Measurements from ENCODE around the gene ISL2.
"Not testable (repeated sequence)": the region's sequence is repeated elsewhere in the genome, so short reads cannot be mapped to it uniquely, and the experiment has no call there.

Gene ISL2

DNA sequence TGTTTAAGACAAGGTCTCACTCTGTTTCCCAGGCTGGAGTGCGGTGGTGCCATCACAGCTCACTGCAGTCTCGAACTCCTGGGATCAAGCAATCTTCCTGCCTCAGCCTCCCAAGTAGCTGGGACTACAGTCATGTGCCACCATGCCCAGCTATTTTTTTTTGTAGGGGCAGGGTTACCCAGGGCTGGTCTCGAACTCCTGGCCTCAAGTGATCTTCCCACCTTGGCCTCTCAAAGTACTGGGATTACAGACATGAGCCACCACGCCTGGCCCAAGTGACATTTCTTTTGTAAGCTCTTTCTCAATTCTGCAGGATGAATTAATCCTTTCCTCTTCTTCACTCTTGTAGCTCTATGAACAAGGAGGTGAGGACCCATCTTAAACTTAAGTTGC is 23.4 kb upstream of the ISL2 start:
- H3K4me1 Mint-ChIP-seq = peaks cover 16 to 36% of the 10 kb centered on the region in 2 donors
- DNase-seq; H3K9me3 Mint-ChIP-seq; H3K4me3 Mint-ChIP-seq; ATAC-seq (replicated peaks); H3K36me3 Mint-ChIP-seq; H3K27me3 Mint-ChIP-seq; H3K27ac Mint-ChIP-seq: not testable (repeated sequence)

DNA sequence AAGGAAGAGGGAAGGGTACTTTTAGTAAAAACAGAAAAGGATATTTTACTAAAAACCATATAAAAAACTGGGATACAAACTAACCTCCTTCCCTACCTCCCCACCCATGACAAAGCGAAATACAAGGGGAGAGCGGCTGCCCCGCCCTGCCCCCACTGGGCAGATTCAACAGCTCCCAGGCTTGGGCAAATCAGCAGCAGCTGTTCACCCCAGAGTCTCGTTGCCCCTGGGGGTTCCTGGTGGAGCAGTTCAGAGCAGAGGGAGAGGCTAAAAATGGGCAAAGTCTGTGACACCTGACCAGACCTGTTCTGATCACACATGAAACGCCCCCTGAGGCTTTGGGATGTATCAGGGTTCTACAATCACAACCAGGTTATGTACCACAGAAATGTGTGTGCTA is 22.8 kb upstream of the ISL2 start:
- H3K9me3 Mint-ChIP-seq = no peaks in the 10 kb centered on the region
- no peak overlapping the region for H3K27ac Mint-ChIP-seq
- ATAC-seq (replicated peaks) = no peak
- peaks cover 0 to 8% of the 10 kb centered on the region in 2 donors for H3K36me3 Mint-ChIP-seq
- H3K4me1 Mint-ChIP-seq = peaks cover 13 to 30% of the 10 kb centered on the region in 2 donors
- no peak overlapping the region for H3K4me3 Mint-ChIP-seq
- peaks cover 4 to 7% of the 10 kb centered on the region in 2 donors for H3K27me3 Mint-ChIP-seq
- DNase-seq = no peak

DNA sequence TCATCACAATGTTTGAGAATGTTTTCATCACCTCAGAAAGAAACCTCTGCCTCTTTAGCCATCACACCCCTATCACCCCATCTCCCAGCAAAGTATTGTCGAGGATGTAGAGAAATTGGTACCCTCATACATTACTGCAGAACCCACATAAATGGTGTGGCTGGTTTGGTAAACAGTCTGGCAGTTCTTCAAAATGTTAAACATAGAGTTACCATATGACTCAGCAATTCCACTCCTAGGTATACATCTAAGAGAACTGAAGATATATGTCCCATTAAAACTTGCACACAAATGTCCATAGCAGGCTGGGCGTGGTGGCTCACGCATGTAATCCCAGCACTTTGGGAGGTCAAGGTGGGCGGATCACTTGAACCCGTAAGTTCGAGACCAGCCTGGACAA is 16.6 kb upstream of the ISL2 start:
- no peaks in the 10 kb centered on the region for H3K36me3 Mint-ChIP-seq
- no peak for DNase-seq
- no peaks in the 10 kb centered on the region for H3K9me3 Mint-ChIP-seq
- H3K4me3 Mint-ChIP-seq = no peak overlapping the region
- no peak overlapping the region for H3K27ac Mint-ChIP-seq
- ATAC-seq (replicated peaks) = no peak
- peaks cover 34 to 55% of the 10 kb centered on the region in 2 donors for H3K27me3 Mint-ChIP-seq
- peaks cover 3 to 6% of the 10 kb centered on the region in 2 donors for H3K4me1 Mint-ChIP-seq

DNA sequence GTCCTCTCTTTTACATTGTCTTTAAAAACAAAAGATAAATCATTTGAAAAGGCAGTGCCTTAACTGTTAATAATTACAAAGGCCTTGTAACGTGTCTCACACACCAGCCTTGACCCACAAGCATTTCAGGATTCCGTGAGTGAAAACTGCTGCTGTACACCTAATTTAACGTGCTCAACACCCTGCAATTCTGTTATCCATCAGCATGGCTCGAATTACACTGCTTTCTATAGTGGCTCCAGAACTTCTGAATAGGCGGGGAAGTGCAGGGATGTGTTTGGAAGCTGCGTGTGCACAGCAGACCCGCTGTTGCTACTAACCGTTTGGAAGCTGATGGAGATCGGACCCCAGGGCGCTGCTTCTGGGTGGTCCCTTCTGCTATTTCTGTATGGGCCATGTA is 15.4 kb upstream of the ISL2 start:
- ATAC-seq (replicated peaks) = no peak
- no peaks in the 10 kb centered on the region for H3K9me3 Mint-ChIP-seq
- peaks cover 3 to 6% of the 10 kb centered on the region in 2 donors for H3K4me1 Mint-ChIP-seq
- no peak overlapping the region for H3K27ac Mint-ChIP-seq
- no peaks in the 10 kb centered on the region for H3K36me3 Mint-ChIP-seq
- DNase-seq = no peak
- no peak overlapping the region for H3K4me3 Mint-ChIP-seq
- peaks cover 33 to 49% of the 10 kb centered on the region in 2 donors for H3K27me3 Mint-ChIP-seq

DNA sequence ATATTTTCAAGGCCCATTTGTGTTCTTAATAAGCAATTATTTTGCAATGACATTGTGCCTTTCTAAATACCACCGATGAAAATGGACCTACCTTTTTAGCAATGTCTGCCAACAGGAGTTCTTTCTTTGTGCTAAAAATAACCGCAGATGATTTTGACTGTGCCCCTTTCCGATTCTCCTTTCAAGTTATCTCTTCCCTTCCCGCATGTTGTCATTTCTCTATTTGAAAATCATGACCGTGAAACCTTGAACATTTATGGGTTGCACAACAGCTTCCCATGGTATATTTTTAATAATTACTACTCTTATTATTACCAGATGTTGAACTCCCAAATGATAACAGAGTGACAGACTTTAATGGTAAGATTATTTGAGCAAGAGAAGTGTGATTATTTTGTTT is 15.0 kb upstream of the ISL2 start:
- Mint-ChIP-seq H3K36me3 (no peaks in the 10 kb centered on the region), H3K4me1 (peaks cover 3 to 6% of the 10 kb centered on the region in 2 donors), H3K27me3 (peaks cover 34 to 50% of the 10 kb centered on the region in 2 donors), H3K9me3 (no peaks in the 10 kb centered on the region), H3K4me3 (no peak overlapping the region), H3K27ac (no peak overlapping the region)
- DNase-seq = no peak
- no peak for ATAC-seq (replicated peaks)

DNA sequence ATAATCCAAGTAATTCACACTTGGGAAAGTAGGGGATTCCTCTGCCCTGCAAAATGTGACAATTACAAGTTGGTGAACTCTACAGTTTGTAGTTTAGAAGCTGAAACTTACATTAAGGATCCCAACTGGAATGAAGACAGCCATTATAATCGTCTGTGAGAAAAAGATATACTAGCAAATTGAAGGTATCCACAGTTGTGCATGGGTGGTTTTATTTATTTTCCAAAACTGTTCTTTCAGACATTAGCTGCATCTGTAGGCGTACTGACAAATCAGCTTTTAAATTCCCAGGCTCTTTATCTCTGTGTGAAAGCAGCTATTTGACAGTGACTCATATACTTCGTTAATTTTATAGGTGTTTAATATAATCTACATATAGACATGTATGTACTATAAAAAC is 12.5 kb upstream of the ISL2 start:
- no peak for DNase-seq
- no peak for ATAC-seq (replicated peaks)
- Mint-ChIP-seq H3K4me3 (no peak overlapping the region), H3K27ac (no peak overlapping the region), H3K9me3 (no peaks in the 10 kb centered on the region), H3K27me3 (peaks cover 39 to 57% of the 10 kb centered on the region in 2 donors), H3K4me1 (peaks cover 3 to 6% of the 10 kb centered on the region in 2 donors), H3K36me3 (no peaks in the 10 kb centered on the region)

DNA sequence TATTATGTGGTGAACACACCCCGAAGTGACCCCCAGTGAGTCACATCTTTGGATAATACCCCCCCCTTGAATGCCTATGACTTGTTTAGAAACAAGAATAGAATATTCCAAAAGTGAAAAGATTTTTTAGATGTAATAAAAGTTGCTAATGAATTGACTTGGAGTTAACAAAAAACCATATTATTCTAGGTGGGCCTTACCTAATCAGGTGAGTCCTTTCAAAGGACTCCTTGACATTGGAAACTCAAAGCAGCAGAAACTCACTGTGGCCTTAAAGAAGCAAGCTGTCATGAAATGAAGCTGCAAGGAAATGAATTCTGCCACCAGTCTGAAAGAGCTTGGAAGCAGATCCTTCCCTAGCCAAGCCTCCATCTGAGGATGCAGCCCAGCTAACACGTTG is 10.9 kb upstream of the ISL2 start:
- Mint-ChIP-seq H3K9me3 (no peaks in the 10 kb centered on the region), H3K27ac (no peak overlapping the region), H3K36me3 (no peaks in the 10 kb centered on the region), H3K4me1 (no peaks in the 10 kb centered on the region), H3K27me3 (peaks cover 38 to 55% of the 10 kb centered on the region in 2 donors), H3K4me3 (no peak overlapping the region)
- ATAC-seq (replicated peaks) (no peak), DNase-seq (no peak)

DNA sequence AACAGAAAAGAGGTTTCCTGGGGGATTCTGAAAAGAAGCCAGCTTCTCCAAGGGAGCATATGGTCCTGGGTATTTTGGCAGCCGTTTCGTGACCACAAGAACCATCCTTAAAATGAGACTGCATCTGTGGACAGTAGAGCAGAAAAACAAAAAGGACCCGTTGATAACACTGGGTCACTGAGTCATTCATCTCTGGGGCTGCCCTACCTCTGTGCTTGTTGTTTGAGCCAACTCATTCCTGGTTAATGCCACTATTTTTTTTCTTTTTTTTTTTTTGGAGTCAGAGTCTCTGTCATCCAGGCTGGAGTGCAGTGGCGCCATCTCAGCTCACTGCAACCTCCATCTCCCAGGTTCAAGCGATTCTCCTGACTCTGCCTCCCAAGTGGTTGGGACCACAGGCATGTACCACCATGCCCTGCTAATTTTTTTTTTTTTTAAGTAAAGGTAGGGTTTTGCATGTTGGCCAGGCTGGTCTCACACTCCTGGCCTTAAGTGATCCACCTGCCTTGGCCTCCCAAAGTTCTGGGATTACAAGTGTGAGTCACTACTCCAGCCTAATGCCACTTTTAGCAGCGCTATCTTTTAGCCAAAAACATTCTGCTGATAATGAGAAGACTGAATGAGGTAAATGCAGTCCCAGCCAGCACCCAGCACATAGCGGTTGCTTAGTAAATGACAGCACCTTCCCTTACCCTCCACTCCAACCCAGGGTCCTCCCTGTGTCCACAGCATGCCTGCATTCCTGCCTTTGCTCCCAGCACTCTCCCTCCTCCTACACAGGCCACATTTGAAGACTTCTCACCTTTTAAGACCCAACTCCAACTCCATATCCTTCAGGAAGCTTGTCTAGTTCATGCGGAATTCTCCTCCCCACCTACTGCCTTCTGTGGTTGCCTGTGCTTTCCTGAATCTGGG is 9.1 kb upstream of the ISL2 start:
- H3K27me3 Mint-ChIP-seq = peaks cover 42 to 43% of the 10 kb centered on the region in 2 donors
- no peak for ATAC-seq (replicated peaks)
- no peak overlapping the region for H3K27ac Mint-ChIP-seq

DNA sequence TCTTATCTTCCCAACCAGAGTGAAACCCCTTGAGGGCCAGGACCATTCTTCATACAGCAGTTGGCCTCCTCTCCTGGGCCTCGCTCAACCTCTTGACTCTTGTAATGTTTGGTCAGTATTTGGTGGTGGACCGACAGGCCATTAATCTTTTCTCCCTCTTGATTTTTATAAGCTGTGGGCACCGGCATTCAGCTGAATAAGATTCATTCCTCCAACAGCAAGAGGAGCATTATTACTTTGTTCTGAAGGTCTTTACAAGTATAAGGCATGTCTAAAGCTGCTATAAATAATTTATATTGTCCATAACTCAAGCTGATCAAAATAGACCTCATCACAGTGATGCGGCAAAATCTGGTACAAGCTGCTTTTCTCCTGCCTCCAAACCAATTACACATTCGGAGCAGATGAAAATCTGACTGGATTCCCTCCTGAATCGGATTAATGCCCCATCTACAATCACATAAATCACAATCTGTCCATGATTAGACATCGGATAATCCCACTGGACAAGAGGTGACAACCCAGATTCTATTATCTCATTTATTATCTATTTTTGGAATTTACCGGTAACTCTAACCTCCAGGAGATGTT is 8.4 kb upstream of the ISL2 start:
- Mint-ChIP-seq H3K27ac (no peak overlapping the region), H3K9me3 (no peaks in the 10 kb centered on the region), H3K4me3 (no peak overlapping the region), H3K27me3 (peaks cover 43 to 45% of the 10 kb centered on the region in 2 donors), H3K36me3 (no peaks in the 10 kb centered on the region), H3K4me1 (no peaks in the 10 kb centered on the region)
- no peak for ATAC-seq (replicated peaks)
- no peak for DNase-seq

More for the DNA sequence above, 9.1 kb upstream of the ISL2 start:
- Mint-ChIP-seq H3K4me3 (no peak overlapping the region), H3K9me3 (no peaks in the 10 kb centered on the region), H3K36me3 (no peaks in the 10 kb centered on the region), H3K4me1 (no peaks in the 10 kb centered on the region)
- DNase-seq = no peak

DNA sequence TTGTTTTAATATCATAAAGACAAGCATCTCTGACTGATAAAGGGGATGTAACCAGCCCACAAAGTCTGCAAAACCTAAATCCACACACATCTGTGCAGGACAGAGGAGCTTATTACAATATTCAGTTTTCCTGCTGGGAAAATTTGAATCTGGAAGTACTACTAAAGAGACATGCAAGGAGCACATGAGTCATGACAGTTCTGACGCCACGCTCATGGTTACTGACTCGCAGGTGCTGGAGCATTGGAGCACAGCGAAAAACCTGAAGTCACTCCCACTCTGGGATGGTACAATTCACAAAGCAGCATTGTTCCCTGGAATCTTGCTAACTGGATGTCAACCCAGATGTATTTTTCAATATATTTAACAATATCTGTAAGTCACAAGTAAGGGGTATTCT is 7.6 kb upstream of the ISL2 start:
- H3K9me3 Mint-ChIP-seq = no peaks in the 10 kb centered on the region
- H3K4me1 Mint-ChIP-seq = no peaks in the 10 kb centered on the region
- DNase-seq = no peak
- no peak overlapping the region for H3K27ac Mint-ChIP-seq
- peaks cover 41% of the 10 kb centered on the region in 2 donors for H3K27me3 Mint-ChIP-seq
- ATAC-seq (replicated peaks) = no peak
- H3K4me3 Mint-ChIP-seq = no peak overlapping the region
- H3K36me3 Mint-ChIP-seq = no peaks in the 10 kb centered on the region

DNA sequence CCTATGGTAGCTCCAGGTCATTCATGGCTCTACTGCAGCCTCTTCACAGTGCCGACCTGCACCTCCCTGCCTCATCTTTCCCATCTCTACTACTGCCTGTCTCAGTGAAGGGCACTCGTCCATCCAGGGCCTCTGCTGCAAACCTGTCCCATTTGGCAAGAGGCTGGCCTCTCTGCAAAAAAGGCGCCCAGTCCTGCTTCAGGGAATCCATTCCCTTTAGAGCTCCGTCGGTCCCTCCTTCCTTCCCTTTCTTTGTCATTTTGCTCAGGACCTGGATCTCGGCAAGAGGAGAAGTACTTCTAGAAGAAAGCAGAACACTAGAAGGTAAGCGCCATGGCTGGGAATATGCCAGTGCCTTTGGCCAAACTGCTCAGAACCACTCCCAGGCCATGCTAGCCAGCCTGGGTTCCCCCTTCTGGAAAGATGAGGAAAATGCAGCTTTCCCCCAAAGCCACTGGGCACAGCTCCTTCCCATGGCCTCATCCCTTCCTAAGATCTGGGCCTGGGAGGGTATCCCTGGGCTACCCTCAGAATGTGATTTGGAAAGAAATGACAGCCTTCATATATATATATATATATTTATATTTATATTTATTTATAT is 6.4 kb upstream of the ISL2 start:
- H3K9me3 Mint-ChIP-seq = no peaks in the 10 kb centered on the region
- H3K4me3 Mint-ChIP-seq = no peak overlapping the region
- no peak overlapping the region for H3K27ac Mint-ChIP-seq
- no peak for ATAC-seq (replicated peaks)
- peaks cover 51 to 53% of the 10 kb centered on the region in 2 donors for H3K27me3 Mint-ChIP-seq
- no peak for DNase-seq
- no peaks in the 10 kb centered on the region for H3K36me3 Mint-ChIP-seq
- H3K4me1 Mint-ChIP-seq = peaks cover 1% of the 10 kb centered on the region in 2 donors

DNA sequence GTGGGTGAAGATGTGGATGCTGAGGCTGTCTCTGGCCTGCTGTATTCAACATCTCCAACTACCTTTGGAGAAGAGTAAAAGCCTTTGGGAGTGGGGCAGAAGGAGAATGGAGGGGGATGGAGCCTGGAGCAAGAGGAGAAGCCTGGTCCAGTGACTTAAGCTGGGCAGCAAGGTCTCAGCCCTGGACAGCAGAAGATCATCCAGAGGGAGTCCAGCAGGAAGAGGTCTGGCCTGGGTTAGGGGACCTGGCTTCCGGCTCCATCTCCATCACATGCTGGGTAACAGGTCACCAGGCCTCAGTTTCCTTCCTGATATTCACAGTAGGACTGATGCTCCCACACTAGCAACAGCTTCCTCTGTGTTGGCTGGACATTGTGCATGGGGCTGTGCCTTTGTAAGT is 3.8 kb upstream of the ISL2 start:
- ATAC-seq (replicated peaks) (no peak), DNase-seq (no peak)
- Mint-ChIP-seq H3K9me3 (no peaks in the 10 kb centered on the region), H3K27me3 (peaks cover 68% of the 10 kb centered on the region in 2 donors), H3K4me1 (peaks cover 21 to 26% of the 10 kb centered on the region in 2 donors), H3K4me3 (no peak overlapping the region), H3K36me3 (peaks cover 3% of the 10 kb centered on the region in 2 donors), H3K27ac (no peak overlapping the region)

DNA sequence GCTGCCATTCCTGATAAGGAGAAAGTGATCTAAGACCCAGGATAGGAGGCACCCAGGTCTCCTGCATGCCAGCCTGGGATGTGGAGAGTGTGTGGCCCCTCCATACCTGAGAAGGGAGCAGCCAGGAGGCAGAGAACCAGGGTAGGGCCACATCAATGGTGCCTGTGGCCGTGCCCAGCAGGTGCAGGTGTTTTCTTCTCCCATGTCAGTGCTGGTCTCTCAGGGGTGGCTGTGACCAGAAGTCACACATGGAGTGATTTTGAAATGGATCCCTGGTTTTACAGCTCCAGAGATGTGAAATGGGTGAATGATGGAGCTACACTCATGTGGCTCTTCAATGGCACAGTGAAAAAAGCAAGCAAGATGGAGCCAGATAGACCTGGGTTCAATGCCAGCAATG is 3.3 kb upstream of the ISL2 start:
- ATAC-seq (replicated peaks) (no peak), DNase-seq (no peak)
- no peaks in the 10 kb centered on the region for H3K9me3 Mint-ChIP-seq
- H3K27ac Mint-ChIP-seq = no peak overlapping the region
- H3K27me3 Mint-ChIP-seq = peaks cover 65 to 66% of the 10 kb centered on the region in 2 donors
- H3K4me1 Mint-ChIP-seq = peaks cover 21 to 27% of the 10 kb centered on the region in 2 donors
- H3K36me3 Mint-ChIP-seq = peaks cover 3% of the 10 kb centered on the region in 2 donors
- no peak overlapping the region for H3K4me3 Mint-ChIP-seq

DNA sequence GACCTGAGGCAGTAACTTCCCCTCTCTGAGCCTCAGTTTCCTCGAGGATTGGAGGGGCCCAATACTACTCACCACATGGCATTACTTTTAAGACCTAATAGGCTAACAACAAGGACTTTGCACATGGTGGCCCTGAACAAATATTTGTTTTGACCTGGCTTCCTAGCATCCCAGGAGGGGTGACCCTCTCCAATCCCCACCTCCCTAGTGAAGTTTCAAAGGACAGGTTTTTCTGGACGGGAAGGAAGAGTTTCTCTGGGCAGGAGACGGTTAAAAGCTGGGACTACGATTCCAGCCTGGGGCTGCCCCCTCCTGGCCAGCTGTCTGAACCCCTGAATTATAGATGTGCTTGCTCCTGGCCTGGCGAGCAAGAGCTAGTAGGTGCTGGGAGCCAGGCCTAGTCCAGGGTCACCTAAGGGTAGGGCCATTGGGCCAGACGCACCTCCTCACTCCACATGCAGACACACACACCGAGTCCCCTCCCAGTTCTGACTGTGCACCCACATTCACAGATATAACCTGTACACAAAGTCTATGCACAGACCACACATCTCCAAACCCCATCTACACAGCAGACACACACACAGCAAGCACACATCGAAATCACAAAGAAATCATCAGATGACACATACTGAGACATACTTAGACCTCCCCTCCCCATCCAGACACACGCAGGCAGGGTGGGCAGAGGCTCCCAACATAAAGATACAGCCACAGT is 2.7 kb upstream of the ISL2 start:
- Mint-ChIP-seq H3K4me3 (no peak overlapping the region), H3K36me3 (peaks cover 3% of the 10 kb centered on the region in 2 donors), H3K4me1 (peaks cover 26 to 33% of the 10 kb centered on the region in 2 donors), H3K9me3 (no peaks in the 10 kb centered on the region), H3K27me3 (peaks cover 71 to 72% of the 10 kb centered on the region in 2 donors), H3K27ac (no peak overlapping the region)
- DNase-seq (no peak), ATAC-seq (replicated peaks) (no peak)
